H7 (cell line): ENCODE data around the gene ZDHHC11B. TPM values are rescaled to one million over a fixed set of nuclear protein-coding genes. Genes with fewer than 3 reads are reported as not detected.
"Not testable (repeated sequence)": the region's sequence is repeated elsewhere in the genome, so short reads cannot be mapped to it uniquely, and the experiment has no call there.

Experiments
- DNase-seq: peaks from one replicate; pipeline ENCODE4 v3.0.0; 2012
- H3K27me3 ChIP-seq: 2 replicates; pipeline ENCODE4 v1.6.0; 2011; ENCODE audit warnings: mild to moderate bottlenecking, low read length; ENCODE audit not compliant: control insufficient read depth, insufficient read depth
- H3K36me3 ChIP-seq: replicated peaks from 2 replicates; pipeline ENCODE4 v1.5.1; 2011; ENCODE audit warnings: low read length; ENCODE audit not compliant: control insufficient read depth, insufficient read depth
- H3K4me3 ChIP-seq: 2 replicates; pipeline ENCODE4 v1.5.1; 2011; ENCODE audit warnings: low read depth, mild to moderate bottlenecking, control low read depth, low read length, moderate library complexity; ENCODE audit not compliant: insufficient read depth
- total RNA-seq: library from RNA; depleted of rRNA; stranded (reverse); fragments of >200 nt; shearing (Covaris generic); gene quantifications from 2 replicates; pipeline ENCODE4 v1.2.3, GENCODE V29; 2014; rRNA removed

Gene ZDHHC11B
- total RNA-seq, result 0.07 and 0.33 TPM in 2 replicates

- Histone ChIP-seq H3K27me3 (peaks cover 16% of the 10 kb centered on the region), H3K4me3 (peak within 1 kb of the TSS; percentile 49)
- DNase-seq, result peak; percentile 98
Measured at GRCh38 chr5:784428-785177, at the start of gene ZDHHC11B. Gene ZDHHC11B (minus strand): TSS chr5:784729. CDS start chr5:766919, 17,810 bp downstream.

GRCh38 chr5:834013-834412 lies 49.5 kb upstream of the ZDHHC11B start:
- not testable (repeated sequence) for H3K4me3 ChIP-seq, H3K36me3 ChIP-seq, DNase-seq, H3K27me3 ChIP-seq

More at GRCh38 chr5:784428-785177, at the start of gene ZDHHC11B:
- H3K36me3 ChIP-seq, result not testable (repeated sequence)

GRCh38 chr5:828194-828593 lies 43.7 kb upstream of the ZDHHC11B start:
- DNase-seq, H3K36me3 ChIP-seq, H3K4me3 ChIP-seq, H3K27me3 ChIP-seq: not testable (repeated sequence)

- not testable (repeated sequence) for H3K4me3 ChIP-seq, H3K36me3 ChIP-seq, H3K27me3 ChIP-seq, DNase-seq
Measured at GRCh38 chr5:825544-825943, 41.0 kb upstream of the ZDHHC11B start.

GRCh38 chr5:821504-821903 lies 37.0 kb upstream of the ZDHHC11B start:
- no peak overlapping the region for H3K4me3 ChIP-seq
- no peaks in the 10 kb centered on the region for H3K36me3 ChIP-seq
- DNase-seq, result no peak
- H3K27me3 ChIP-seq, result no peaks in the 10 kb centered on the region

DNA sequence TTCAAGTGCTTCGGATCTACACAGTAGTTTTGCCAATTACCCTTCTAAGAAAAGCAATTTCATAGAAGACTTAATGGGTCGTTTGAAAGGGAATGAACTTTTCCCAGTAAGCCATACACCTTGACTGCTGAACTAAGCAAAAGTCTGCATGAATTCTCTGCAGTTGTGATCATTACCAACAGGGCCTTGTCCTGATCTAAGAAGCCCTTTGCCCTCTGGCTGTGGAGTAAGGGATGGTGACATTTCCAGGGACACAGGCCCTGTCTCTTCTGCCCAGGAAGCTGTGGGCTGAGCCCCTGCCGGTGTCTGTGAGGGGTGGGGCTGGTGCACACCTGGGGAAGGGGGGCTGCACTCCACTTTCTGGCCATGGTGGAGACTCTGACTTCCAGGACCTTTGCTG lies 35.7 kb upstream of the ZDHHC11B start:
- no peaks in the 10 kb centered on the region for H3K27me3 ChIP-seq
- no peak overlapping the region for H3K4me3 ChIP-seq
- DNase-seq, result no peak
- H3K36me3 ChIP-seq, result no peaks in the 10 kb centered on the region

- Histone ChIP-seq H3K4me3 (no peak overlapping the region), H3K27me3 (no peaks in the 10 kb centered on the region), H3K36me3 (no peaks in the 10 kb centered on the region)
- DNase-seq, result no peak
Measured at GRCh38 chr5:819078-819477, 34.5 kb upstream of the ZDHHC11B start.

DNA sequence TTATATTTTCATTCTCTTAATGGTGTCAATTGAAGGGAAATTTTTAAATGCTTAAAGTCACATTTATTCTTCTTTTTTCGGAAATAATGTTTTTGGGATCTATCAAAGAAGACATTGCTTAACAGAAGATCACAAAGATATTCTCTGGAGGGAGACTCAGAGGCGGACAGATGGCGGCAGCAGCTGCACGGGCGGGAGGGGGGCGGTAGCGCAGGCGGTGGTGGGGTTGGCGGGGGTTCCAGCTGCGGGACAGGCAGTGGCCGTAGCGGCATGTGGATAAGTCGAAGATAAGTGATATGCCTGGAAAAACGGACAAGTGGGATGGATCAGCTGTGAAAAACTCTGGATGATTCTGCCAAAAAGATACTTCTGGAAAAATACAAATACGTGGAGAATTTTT lies 31.6 kb upstream of the ZDHHC11B start:
- no peak for DNase-seq
- no peak overlapping the region for H3K4me3 ChIP-seq
- no peaks in the 10 kb centered on the region for H3K27me3 ChIP-seq
- no peaks in the 10 kb centered on the region for H3K36me3 ChIP-seq

DNA sequence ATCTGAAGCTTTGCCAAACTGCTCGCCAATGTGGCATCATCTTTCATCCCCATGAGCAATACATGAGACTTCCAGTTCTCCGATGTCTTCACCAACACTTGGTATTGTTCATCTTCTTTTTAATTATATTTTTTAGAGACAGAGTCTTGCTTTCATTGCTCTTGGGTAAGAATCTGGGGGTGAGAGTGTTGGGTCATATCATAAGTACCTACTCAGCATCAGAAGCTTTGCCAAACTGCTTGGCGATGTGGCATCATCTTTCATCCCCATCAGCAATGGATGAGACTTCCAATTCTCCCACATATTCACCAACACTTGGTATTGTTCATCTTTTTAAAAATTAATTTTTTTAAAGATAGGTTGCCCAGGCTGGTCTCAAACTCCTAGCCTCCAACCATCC lies 30.9 kb upstream of the ZDHHC11B start:
- no peak for DNase-seq
- Histone ChIP-seq H3K36me3 (no peaks in the 10 kb centered on the region), H3K27me3 (no peaks in the 10 kb centered on the region), H3K4me3 (no peak overlapping the region)

- not testable (repeated sequence) for DNase-seq, H3K27me3 ChIP-seq, H3K4me3 ChIP-seq, H3K36me3 ChIP-seq
Measured at GRCh38 chr5:813575-813974, 29.0 kb upstream of the ZDHHC11B start.

DNA sequence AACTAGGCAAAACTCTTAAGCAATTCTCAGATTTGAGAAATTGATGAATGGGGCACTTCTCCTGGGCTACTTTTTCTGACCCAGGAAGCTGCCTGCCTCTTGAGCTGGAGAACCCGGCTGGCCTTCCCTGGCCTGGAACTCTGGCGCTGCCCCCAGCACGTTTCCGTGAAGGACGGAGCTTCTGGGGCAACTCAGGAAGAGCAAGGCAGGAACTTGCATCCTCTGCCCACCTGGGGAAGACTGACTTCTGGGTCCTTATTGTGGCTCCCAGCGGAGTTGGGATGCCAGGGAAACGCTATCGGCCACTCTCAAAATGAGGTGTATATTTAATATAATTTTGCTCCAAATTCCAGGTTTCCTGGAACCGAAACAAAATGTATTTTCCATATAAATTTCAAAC lies 26.9 kb upstream of the ZDHHC11B start:
- not testable (repeated sequence) for H3K27me3 ChIP-seq, DNase-seq, H3K4me3 ChIP-seq, H3K36me3 ChIP-seq

DNA sequence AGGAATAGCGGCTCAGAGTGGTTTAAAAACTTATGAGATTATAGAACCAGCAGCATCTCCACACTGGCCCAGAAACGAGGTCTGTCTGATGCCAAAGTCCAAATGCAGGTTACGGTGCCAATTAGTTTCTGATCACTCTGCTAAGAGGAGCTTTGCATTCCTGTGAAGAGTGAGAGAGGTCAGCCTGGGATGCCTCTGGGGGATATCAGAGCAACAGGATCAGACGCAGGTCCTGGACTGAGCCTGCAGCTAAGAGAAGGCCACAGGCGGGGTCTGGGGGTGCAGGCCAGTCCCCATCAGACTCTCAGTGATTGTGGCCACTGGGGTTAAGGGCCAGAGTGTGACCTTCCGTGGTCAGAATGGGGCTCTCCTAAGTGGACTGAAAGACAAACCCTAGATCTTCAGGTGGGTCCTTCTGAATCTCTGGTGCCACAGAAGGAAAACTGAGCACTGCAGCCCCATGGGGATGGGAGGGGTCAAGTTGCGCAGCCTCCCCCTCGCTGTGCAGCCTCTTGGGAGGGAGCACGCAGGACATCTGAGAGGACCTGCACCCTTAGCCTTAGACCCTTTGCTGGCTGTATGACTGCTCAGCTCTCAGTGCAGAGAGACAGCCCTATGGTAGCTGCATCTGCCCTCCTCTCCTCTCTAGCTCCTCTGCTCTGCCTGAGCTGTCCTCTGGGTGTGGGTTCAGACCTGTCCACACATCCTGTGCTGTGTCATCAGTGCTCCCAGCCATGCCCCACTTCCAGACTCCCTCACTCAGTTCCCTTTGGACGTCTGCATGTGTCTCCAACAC lies 23.4 kb upstream of the ZDHHC11B start:
- DNase-seq, H3K4me3 ChIP-seq, H3K36me3 ChIP-seq, H3K27me3 ChIP-seq: not testable (repeated sequence)

GRCh38 chr5:801472-801871 lies 16.9 kb upstream of the ZDHHC11B start:
- H3K36me3 ChIP-seq, result no peaks in the 10 kb centered on the region
- H3K27me3 ChIP-seq, result no peaks in the 10 kb centered on the region
- DNase-seq, result no peak
- H3K4me3 ChIP-seq, result no peak overlapping the region

GRCh38 chr5:801055-801454 lies 16.5 kb upstream of the ZDHHC11B start:
- not testable (repeated sequence) for H3K4me3 ChIP-seq, DNase-seq, H3K36me3 ChIP-seq, H3K27me3 ChIP-seq

DNA sequence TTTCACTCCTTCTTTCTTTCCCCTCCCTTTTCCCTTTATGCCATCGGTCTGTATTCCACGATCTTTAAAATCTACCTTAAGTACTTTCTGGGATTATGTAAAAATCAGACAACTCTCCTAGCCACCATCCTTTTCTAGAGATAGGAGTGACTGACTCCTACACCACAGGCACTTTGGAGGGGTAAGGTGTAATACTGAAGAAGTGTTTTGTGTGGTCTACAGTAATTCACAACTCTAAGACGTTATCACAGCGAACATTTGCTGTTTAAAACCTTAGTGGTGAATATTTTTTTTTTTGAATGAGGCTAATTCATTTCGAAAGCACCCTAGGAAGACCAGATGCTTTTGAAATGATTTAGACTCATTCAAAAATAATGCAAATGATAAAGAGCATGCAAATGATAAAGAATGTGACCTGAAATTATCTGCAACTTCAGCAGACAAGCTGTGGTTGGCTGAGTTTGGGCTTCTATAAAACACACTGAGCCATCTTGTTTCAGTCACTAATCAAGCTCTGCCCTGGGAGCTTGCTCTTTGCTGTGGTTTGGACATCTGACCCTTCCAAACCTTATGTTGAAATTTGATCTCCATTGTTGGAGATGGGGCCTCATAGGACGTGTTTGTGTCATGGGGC lies 14.1 kb upstream of the ZDHHC11B start:
- not testable (repeated sequence) for DNase-seq, H3K36me3 ChIP-seq, H3K27me3 ChIP-seq, H3K4me3 ChIP-seq
